CD4-positive, alpha-beta T cell treated with Interleukin-15 for 1 hour (primary cell): ENCODE results near the gene VEZT.
"Not testable (repeated sequence)": the region's sequence is repeated elsewhere in the genome, so short reads cannot be mapped to it uniquely, and the experiment has no call there.

Source experiments
- DNase-seq: peaks from one replicate; pipeline ENCODE4 v3.0.0-alpha.2; 2020

The VEZT gene

DNA sequence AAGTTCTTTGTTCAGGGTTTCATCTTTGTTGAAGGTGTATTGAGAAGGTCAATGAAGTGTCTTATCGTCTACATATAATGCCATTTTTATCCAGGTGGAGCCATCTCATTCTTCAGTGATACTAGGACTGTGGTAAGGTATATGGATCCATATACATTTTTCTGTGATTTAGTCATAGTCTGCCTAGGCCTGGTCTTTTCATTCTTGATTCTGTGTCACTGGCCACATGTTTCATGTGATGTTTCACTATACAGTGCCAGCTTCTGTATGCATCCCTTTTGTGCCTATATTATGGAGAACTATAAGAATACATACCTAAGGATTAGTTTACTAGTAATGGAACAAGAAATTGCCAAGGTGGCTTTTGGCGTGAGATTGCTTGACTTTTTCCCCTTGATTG is 40.5 kb downstream of the VEZT start:
- DNase-seq, result no peak

- DNase-seq, result no peak
Measured at GRCh38 chr12:95258803-95259202, 41.2 kb downstream of the VEZT start.

- DNase-seq, result no peak
Measured at GRCh38 chr12:95259368-95259767, 41.8 kb downstream of the VEZT start.

- DNase-seq, result no peak
Measured at GRCh38 chr12:95261109-95261508, 43.5 kb downstream of the VEZT start.

GRCh38 chr12:95262808-95263207 is 45.2 kb downstream of the VEZT start:
- no peak for DNase-seq

DNA sequence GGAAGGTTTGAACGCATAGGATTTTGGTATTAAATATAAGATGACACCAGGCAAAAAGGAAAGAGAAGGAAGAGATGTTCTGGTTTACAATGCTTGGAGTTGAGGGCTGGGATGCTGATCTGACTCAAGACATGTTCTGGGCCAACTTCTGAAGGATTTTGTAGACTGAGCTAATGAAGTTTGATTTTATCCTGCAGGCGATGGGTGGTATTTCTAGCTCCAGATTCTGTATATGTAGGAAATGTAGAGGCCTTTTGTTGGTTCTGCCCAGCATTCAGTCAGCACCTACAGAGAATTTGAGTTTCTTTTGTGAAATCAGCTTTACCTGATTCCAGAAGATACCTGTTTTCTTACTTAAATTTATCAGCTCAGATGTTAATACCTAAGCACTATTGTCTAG is 48.2 kb downstream of the VEZT start:
- no peak for DNase-seq

GRCh38 chr12:95266254-95266653 is 48.6 kb downstream of the VEZT start:
- no peak for DNase-seq

DNA sequence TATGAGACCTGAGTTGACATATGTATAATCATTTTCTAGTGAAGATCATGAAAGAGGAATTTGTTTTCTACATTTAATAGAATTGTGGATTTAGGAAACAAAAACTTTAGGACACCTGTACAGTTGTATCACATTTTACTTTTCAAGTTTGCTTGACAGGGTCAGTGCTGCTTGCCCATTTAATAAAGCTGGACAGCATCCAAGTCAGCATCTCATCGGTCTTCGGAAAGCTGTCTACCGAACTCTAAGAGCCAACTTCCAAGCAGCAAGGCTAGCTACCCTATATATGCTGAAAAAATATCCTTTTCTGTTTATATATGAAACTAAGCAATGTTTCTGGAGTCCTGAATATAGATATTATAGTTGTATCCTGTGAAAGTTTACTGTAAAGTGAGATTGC is 52.3 kb downstream of the VEZT start:
- no peak for DNase-seq

GRCh38 chr12:95271465-95271864 is 53.9 kb downstream of the VEZT start:
- no peak for DNase-seq

GRCh38 chr12:95277139-95277538 is 59.5 kb downstream of the VEZT start:
- no peak for DNase-seq

- DNase-seq, result no peak
Measured at GRCh38 chr12:95279856-95280255, 62.2 kb downstream of the VEZT start.

DNA sequence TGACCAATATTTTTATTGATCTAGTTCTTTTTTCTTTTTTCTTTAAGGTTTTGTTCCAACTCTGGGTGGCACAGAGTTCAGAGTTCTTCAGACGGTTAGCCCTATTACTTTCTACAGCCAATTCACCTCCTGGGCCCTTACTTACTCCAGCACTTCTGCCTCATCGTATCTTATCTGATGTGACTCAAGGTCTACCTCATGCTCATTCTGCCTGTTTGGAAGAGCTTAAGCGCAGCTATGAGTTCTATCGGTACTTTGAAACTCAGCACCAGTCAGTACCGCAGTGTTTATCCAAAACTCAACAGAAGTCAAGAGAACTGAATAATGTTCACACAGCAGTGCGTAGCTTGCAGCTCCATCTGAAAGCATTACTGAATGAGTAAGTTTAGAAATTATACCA is 64.7 kb downstream of the VEZT start:
- DNase-seq, result no peak

DNA sequence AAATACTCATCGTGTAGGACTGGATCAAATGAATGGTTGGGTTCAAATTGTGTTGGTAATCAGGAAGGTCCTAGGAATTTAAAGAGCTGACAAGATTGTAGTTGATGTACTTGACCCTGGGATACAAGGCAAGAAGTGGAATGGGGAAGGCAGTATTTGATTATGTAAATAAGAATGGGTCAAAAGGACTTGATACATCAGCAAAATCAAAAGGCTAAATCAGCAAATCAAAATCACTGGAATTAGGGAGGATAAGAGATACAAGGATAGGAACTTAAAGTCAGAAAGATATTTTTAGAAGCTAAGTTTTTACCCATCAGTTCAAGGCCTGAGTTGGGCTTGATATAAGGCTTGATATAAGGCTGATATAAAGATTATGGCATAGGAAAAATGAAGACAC is 65.8 kb downstream of the VEZT start:
- DNase-seq, result no peak

- DNase-seq, result no peak
Measured at GRCh38 chr12:95286713-95287112, 69.1 kb downstream of the VEZT start.

DNA sequence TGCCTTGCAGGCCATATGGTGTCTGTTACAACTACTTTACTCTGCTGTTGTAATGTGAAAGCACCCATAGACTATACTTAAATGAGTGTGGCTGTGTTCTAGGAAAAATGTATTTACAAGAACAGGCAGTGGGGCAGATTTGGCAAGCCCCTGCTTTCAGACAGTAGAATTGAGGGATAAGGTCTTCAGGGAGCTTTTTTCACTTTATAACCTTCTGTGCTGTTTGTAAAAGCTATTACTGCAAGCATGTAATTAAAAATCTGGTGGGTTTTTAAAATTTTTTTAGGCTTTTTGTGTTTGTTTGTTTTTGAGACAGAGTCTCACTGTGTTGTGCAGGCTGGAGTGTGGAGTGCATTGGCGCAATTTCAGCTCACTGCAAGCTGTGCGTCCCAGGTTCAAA is 73.9 kb downstream of the VEZT start:
- DNase-seq, result no peak

DNA sequence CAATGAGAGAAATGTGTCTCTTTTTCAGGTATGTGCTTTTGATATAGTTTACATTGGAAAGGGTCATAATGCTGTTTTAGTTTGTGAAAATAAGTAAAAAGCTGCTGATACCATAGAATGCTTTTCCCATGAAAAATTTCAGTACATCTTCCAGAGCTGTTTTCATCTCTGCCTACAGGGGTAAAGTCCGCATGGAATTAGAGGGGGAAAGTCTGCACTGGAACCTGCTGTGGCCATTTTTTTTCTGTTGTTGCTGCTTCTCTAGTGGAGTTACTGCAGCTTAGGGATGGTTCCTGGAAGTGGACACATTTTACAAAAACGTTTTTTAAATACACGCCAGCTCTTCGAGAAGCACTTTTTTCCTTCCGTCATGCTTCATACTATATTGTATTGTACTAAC is 81.3 kb downstream of the VEZT start:
- no peak for DNase-seq

- DNase-seq, result no peak
Measured at GRCh38 chr12:95300286-95300685, 82.7 kb downstream of the VEZT start.

DNA sequence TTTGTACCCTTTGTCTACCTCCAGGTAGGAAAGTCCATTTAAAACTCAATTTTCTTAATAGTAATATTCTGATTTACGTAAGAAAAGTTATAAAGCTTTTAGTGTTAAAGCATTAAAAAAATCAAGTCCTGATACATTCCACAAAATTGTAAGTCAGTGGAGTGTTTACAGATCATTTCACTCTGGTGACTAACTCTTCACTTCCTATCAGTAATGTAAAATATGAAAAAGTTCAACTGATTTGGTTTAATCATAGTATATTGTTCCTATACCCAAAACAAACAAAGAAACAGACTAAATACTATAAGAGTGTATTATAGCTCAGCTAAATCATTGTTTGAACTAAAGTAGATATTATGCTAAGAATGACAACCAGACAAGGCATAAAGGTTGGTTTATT is 85.9 kb downstream of the VEZT start:
- no peak for DNase-seq

DNA sequence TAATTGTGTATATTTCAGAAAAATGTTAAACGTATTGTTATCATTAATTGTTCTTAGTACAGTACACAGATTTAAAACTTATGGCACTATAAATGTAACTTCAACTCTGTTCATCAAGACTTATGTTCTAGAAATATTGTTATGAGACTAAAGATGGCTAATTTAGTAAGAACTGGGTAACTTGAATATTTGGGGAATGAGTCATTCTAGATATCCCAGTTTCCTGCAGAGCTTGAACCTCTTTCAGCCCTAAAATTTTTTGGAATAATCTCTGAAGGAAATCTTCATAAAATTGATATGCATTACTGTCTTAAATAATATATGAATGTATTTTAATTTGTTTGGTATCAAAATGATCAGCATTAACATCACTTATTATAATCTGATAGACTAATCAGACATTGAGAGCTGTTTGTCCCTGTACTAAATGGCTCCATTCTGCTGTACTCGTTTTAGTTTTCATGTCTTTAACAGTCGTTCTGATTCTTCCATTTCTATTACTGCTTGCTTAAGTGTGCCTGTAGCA is 87.1 kb downstream of the VEZT start:
- DNase-seq, result no peak

- no peak for DNase-seq
Measured at GRCh38 chr12:95312656-95313055, 95.0 kb downstream of the VEZT start.

- DNase-seq, result not testable (repeated sequence)
Measured at GRCh38 chr12:95314756-95315155, 97.1 kb downstream of the VEZT start.

GRCh38 chr12:95316798-95317197 is 99.2 kb downstream of the VEZT start:
- DNase-seq, result no peak

DNA sequence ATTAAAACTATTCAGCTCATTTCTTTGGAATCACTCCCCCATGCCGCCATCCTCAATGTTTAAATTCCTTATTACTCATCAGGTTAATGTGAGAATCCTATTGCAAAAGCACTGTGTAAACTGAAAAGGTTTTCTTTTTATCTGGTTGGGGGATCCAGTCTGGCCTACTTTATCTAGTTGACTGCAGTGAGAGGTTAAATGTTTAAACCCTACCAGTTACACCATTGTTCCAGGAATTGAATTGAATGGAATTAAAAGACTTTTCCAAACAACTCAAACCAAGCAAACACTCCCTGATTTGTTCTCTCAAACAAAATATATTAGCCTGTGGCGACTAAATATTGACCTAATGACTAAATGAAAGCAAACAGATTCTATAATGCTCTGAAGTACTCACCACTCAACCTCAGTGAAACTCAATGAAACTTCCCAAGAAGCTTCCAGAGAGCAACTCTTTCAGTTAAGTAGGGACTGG is 100.5 kb downstream of the VEZT start:
- no peak for DNase-seq

DNA sequence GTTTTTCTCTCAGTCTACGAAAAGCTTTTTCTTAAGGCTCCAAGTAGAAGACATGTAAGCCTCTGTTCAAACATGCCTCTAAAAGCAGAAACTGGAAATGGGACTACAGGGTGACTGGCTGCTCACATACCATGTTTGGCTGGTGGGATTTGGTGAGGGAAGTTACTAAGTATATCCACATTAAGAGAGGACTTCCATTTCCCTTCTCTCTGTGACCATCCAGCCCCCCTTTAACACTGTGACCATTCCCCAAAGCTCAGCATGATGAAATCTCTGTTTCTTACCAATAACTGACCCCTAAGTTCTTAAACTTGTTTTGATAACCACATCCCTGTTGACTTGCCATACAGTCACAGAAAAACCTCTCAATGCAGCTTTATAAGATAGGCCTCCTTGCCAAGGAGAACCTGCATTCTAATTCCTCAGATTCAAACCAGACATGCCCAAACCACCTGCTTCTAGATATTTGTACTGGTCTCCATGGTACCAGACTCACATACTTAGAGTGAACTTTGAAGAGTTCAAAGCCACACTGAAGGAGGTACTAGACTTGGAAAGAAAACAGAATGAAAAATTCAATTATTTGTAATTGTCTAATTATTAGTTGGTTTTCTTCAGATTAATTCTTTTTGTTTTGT is 102.2 kb downstream of the VEZT start:
- DNase-seq, result no peak

DNA sequence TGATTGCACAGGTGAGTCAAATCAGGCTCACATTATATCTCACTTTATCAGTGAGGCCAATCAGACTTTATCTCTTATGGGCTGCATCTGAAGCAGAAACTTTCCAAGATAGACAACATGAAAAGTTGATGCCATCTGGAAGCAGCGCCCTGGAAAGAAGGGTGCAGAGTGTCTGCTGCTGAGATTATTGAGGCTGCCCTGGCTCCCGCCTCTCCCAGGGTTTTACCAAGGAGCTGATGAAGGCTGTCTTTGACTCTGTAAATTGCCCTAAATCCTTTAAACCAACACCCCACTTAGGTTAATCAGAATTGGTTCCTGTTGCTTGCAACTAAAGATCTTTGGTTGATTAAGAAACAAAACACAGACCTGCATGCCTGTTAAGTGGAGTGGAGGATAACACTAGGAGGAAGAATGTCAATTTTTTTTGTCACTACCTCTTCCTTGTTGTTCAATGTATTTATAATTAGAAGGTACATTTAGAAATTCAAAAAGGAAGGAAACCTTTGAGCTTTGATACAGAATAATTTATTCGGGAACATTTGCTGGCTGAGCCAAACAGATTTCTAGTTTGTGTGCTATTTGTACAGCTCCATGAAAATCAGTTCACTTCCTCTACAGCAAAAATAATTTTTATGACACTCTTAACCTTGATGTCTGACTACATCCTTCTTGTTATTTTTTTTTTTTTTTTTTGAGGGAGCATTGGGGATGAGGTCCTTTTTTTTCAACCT is 104.1 kb downstream of the VEZT start:
- no peak for DNase-seq
